Muscle of arm (tissue), 12 donors: ENCODE results near the gene PXDN. TPM values are rescaled to one million over a fixed set of nuclear protein-coding genes. Genes with fewer than 3 reads are reported as not detected.

ENCODE experiments used
- DNase-seq: peaks from one replicate; pipeline ENCODE4 v3.0.0-alpha.2; 2013
- polyA plus RNA-seq, 12 donors: library from polyadenylated mRNA; unstranded; fragments of 120-200 nt; gene quantifications; one replicate each; pipeline ENCODE4 v1.2.1, GENCODE V29; 2013; ENCODE audit not compliant: insufficient read length in 12 of 12

The PXDN gene
- polyA plus RNA-seq, 12 donors, result 130 to 264 (median 161) TPM

DNA sequence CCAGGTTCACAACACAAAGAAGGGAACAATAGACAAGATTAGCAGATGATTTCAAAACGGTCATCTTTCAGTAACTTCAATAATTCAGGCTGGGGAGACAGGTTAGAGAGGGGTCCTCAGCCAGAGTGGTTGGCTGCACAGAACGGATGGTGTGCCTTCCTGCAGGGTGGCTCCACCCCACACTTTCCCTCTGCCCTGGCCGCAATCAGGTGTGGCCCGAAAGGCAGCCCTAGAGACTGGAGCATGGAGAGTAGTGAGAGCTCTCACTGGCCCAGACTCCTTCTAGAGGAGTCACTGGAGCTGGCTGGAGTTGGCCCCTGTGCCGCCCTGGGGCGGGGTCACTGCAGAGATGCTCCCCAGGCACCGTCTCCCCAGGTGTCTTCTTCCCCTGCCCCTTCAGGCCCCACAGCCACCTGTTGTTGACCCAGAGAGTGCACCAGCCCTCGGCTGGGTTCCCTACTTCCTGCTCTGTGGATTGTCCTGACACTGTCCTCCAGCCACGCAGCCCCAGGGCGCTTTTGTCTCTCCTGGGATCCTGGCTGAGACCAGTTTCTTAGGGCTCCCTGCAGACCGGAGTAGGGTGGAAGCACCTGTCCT is 126.8 kb downstream of the PXDN start:
- no peak for DNase-seq

DNA sequence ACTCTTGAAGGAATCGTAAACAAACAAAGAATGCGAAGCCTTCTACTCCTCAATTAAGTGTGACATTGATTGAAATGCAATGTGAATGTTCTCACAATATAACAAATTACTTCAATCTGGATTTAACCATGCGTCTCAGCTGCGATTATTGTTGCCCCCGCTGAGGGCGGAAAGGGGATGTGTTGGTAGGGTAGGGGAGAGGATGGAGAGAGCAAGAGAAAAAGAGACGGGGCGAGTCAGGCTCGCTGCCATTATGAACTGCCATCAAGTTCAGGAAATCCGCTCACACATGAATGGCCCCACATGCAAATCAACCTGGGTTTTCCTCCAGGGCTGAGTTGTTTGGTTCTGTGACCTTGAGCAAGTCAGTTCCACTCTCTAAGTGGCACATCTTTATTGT is 129.8 kb downstream of the PXDN start:
- no peak for DNase-seq

DNA sequence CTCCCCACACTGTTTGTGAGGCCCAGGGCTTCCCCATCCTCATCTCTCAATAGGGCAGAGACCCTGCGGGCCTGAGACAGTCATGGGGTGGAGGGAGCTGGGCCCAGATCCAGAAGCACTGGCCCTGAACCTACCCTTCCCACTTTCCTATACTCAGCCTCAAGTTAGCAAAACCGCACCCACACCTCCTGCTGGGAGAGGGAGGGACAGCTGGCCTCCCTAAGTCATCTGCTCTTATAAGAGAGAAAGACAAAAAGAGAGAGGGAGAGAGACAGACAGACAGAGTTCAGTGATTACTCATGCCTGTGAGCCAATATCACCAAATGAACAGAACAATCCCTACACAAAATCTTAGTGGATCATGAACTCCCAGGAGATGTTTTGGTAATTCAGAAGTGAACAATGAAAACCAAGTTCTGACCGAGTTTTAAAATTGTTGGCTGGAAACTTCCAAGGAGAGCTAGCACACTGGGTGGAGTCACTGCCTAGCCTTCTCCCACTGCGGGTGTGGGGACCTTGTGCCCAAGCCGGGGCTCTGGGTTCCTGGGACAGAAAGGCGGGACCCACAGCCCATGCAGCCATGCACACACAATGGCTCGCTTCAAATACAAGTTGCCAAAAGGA is 130.5 kb downstream of the PXDN start:
- no peak for DNase-seq

DNA sequence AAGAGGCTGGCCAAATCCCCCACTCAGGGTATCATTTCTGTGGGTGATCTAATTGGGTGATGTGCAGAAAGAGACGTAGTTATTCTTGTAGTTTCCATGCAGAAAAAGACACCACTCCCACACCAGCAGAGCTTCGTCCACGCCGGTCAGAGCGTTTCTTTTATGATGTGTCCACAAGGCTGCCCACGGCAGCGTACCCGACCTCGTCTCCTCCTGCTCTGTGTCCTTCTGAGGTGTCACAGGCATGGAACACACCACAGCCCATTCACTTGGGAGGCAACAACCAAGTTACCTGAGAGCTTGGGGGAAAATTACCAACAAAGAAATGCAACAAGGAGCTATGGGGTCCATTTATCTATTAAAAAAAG is 131.3 kb downstream of the PXDN start:
- DNase-seq, result no peak

DNA sequence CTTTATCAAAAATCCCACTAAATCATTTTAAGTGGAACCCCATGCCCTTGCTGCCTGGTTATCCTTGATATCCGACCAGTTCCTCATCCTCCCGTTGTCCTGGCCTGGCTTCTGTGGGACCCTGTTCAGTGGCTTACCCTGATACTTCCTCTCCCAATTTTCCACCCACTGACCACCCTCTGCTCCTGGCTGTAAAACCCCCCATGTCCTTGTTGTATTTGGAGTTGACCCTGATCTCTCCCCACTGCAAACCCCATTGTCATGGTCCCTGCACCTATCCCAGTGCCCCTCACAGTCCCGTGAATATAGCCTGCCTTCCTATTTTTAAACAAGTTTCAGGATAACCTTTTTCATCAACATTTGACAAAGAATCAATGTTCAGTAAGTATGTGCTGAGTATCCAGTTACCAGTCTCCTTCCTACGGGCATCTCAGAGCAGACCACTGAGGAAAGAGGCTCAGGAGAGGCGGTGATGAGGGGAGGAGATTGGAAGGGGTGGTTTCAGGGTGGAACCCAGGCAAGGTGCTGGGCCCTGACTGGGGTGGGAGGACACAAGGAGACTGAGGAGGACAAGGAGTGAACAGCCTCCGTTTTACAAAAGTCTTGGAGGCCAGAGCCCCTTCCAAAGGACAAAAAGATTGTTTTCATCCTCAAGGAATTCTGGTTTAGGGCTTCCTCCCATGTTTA is 131.8 kb downstream of the PXDN start:
- no peak for DNase-seq

DNA sequence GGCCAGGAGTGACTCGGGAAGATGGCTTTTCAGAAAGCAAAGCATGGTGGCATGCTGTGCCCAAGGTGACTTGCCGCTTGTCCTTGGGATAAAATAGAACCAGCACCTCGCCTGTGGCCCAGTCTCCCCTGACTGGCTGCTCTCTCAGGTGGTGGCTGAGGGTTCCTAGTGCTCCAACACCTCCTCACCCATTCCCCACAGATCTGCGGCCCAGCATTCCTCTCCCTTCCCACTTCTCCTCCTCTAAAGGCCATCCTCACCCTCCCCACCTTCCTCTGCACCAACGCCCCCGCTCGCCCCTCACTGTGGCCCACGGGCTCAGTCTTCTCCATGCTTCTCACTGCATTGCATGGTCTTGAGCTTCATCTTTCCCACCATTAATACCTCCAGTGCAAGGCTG is 132.4 kb downstream of the PXDN start:
- no peak for DNase-seq

DNA sequence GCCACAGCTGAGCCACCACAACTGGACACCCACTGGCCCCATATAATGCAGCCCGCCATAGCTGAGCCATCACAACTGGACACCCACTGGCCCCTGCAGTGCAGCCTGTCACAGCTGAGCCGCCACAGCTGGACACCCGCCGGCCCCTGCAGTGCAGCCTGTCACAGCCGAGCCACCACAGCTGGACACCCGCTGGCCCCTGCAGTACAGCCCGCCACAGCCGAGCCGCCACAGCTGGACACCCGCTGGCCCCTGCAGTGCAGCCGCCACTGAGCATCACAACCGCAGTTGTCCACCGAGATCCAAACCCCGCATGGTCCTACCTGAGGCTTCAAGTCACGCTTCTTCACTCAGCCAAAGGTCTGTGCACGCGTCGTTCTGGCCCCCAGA is 134.2 kb downstream of the PXDN start:
- DNase-seq, result no peak

DNA sequence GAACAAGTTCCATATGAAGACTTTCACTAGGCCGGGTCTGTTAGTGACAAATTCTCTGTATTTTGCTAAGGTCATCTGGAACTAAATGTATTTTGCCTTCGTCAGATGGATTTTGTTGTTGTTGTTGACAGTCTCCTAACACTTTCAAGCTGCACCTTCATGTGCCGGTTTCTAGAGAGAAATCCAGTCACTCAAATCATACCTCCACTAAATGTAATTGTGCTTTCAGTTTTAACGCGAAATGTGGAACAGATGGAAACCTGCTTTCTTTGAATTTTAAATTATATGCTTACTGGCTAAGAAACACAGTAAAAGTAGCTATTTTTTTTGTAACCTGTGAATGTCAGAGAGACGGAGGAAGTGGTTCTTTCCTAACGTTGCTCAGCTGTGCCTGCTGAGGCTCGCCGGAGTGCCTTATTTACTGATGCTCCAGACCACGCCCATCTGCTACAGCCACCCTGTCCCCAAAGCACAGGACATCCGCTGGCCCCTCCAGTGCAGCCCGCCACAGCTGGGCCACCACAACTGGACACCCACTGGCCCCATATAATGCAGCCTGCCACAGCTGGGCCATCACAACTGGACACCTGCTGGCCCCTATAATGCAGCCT is 134.7 kb downstream of the PXDN start:
- no peak for DNase-seq

DNA sequence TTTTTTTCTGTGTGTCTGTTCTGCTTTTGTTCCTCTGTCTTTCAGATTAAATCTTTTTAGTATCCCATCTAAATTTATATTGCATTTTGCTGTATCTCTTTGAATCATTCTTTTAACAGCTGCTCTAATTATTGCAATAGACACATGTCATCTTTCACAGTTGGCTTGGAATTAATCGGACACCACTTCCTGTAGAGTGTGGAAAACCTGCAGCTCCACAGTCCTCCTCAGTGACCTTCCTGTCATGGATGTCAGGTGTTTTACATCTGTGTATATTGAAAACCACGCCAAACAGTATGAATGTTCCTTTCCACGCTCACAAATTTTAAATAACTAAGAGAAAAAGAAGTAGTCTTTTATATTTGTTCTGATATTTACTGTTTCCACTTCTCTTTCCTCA is 135.3 kb downstream of the PXDN start:
- no peak for DNase-seq

DNA sequence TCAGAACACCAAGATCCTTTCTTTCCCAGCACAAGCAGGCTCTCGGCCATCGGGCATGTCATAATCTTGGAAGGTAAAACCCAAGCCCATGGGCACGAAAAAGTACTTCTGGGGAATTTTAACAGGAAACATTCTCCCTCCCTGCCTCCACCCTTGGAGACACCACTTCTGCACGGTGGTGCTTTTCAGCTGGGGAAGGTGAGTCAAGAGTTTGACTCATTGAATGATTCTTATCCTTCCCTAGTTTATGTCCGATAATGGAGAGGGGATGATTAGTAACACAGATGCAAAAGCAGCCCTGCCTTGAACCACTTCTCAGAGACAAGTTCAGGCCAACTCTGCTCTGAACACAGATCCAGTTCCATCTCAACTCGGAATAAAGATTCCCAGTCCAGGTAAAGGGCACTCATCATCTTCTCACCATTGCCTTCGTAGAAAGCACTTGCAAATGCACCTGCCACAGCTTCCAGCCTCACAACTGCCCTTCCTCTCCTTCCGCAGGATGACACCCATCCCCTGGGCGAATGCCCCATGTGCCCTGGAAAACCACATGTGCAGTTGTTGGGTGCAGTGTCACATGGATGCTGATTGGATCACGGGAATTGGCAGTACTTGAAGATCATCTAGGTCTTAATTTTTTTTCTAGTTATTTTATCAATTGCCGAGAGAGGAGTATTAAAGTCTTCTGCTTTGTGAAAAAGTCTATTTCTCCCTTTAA is 136.2 kb downstream of the PXDN start:
- DNase-seq, result no peak

DNA sequence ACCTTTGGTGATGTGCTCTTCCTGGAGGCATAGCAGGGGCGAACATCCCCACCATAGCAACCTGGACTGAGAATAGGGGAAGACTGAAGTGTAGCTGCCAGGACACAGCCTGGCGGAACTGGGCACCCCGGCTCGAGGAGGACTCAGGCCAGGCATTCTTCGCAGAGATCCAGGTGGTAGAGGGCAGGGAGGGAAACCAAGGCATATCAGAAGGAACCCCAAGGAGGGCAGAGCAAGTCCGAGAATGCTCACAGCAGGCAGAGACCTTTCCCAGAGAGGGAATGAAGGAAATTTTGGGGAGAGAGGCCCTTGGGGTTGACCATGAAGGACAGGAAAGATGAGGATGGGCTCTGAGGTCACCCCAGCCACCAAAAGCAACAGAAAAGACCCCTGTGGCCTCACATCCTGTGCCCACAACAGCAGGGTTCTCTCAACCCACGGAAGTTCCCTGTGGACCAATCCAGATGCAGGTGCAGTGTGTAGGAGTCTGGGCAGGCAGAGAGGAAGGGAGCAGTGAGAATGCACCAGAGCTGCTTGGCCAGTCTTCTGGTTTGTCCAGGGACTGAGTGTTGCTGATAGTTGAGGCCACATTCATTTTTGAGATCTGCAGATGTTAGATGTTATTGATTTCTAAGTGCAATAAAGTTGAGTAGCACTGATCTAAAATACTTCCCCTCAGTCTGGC is 136.9 kb downstream of the PXDN start:
- no peak for DNase-seq

DNA sequence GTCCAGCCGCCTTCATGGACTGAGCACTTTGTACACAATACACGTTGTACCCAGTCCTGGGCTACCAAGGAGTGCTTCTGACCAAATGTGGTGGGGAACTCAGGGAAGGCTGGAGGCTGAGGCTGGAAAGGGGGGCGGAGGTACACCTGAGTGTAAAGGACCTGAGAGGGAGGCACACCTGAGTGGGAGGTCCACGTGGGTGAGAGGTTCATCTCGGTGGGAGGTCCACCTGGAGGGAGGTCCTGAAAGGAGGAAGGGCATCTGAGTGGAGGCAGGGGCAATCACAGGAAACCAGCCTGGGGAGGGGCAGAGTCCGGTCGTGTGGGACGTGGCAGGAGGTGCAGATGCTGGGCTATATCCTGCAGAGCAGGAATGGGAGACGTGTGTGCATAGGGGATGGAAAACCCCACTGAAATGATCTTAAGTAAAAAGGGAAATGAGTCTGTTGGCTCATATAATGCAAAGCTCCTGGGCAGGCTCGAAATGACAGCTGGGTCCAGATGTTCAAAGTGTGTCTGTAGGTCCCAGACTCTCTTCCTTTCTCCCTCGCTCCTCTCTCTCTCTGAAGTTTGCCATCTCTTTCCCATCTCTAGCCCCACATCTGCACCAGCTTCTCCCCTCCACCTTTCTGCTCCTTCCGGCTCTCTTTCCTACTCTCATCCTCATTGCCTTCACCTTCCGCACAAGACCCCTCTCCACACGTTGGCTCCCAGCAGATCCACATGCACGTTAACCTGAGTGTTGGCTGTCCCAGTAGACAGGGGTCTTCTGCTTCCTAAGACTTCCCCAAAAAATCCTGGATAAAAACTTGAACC is 137.7 kb downstream of the PXDN start:
- no peak for DNase-seq

DNA sequence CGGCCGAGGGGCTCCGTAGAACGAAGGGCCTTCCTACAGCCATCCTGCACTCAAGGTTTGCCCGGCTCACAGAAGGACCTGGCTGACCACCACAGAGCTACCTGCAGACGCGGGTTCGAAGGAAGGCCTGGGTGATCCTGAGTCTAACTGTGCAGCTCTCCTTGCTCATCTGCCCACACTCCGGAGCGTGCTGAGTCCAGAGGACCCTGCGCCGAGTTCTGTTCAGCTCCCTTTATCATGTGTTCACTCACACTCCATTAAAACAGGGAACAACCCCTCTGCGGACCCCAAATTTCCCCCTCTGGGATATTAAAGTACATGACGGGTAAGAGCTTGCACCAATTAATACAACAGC is 138.3 kb downstream of the PXDN start:
- DNase-seq, result no peak

DNA sequence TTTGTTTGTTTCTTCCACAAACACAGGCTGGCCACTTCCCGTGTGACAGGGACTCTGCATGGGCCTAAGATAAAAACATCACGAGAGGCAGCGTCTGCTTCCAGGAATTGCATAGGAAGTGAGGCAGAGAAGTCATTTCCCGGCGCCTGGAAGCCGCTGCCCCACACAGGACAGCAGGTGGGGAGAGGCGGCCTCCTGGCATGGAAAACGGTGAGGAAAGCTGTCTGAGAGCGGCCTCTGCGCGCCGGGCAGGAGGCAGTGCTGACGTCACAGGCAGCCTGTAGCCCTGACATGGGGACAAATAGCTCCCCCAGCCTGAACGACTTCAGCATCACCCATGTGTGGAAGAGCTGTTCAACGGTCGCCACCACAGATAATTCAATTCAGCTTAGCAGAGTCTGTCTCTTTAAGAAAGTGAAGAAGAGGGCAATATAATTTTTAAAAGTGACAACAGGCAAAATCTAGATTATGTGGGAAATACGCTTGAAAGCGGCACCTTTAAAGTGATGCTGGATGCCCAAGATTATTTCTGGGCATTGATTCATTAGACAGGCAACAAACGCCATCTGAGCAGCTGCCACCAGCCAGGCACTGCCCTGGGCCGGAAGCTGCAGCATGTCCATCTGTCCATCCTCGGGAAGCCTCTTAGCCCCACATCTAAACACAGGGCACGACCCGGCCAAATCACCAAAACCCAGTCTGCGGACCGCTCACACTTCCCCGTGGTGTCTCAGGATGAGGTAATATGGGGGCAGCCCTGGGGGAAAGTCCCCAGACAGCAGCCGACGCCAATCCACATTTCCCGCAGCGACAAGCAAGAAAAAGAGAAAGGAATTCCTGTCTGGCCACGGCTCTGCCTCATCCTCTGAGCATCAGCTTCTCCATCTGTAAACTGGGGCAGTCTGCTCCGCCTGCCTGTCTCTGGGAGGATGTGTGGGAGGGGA is 138.9 kb downstream of the PXDN start:
- no peak for DNase-seq

DNA sequence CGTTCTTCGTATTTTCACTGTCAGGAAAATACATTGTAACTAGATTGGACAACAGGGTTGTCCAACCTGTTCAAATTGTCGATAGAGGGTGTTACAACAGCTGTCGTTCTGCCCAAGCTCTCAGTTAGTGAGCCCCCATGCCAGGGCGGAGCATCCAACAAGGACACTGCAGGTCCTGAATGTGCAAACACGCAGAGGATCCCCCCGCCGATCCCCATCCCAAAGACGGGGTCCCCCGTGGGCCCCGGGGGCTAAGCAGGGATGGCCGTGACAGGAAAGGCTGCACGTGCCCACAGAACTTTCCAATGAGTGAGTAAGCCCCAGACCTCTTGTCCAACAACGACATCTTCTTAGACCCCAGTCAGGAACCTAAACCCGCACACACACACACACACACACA is 140.8 kb downstream of the PXDN start:
- DNase-seq, result no peak

DNA sequence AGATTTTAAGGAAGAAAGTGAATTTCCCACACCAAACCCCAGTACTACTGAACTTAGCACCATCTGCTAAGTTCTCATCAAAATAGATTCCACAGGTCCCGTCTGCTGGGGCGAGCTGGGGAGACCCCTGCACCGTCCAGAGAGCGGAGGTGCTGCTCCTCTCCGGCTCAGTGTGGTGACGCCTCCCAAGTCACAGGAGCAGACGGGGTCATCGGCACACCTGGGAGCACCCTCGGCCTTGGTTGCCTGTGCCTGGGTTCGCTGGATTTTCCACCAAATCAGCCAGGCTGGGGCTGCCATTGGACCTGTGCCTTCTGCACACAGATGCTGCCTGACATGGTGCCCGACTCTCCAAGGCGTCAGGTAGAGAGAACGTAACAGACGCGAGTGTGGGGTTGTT is 141.3 kb downstream of the PXDN start:
- no peak for DNase-seq

DNA sequence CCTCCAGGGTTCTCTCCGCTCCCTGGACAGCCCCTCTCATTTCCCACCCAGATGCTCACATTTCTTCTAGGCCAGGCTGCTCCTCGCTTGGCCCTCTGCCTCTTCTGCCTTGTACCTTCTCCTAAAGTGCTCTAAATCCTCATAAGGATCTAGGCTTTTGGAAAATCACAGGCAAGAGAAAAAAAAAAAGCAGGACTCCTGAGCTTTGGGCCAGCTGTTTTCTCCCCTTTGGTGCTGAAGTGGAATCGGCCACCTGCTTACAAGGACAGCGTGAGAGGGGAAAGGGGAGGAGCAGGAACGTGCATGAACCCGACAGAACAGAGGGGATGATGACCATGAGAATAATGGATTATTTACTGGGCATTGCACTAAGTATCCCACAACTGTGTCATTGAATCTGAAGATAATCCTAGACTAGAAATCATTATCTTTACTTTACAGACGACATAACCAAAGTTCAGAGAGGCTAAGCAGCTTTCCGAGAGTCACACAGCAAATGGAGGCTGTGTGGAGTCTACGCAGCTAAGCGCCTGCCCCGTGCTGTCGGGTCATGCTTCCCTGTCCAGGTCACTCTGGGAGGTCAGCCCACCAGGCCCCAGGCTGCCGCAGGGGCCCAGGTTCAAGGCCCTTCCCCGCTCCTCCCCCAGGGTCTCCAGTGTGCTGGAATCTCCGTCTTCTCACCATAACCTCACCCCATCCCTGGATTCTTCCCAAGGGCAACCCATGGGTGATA is 141.9 kb downstream of the PXDN start:
- no peak for DNase-seq

DNA sequence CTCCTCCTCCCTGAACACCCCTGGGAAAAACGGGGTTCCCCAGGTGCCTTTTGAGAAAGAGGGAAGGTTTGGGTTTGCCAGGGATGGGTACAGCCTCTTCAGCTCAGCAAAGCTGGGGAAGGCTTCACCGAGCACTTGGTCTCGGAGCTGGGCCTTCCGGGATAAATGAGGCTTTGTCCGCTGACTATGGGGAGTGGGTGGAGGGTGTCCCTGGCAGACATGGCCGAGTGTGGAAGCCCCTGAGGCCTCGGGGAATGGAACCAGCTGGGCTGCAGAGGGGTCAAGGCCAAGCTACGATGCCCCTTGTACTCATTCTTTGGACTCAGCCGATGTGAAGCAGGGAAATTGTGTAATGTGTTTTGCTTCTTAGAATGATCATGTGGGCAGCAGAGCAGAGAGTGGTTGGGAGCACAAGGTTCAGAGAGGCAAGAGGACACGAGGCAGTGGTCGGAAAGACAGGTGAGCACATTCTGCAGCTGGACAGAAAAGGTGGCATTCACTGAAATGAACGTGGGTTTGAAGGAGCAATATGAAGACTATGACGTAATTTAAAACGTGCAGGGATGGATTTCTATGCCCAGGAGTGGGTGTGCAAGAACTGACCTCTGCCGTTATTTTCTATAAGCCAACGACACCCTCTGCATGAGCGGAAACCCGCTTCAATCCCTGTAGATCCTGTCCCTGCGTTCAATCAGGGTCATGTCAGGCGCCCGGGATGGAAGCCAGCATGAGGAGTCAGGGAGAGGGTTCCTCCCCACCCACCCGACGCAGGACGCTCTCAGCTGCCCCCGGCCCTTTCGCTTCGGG is 142.6 kb downstream of the PXDN start:
- no peak for DNase-seq

DNA sequence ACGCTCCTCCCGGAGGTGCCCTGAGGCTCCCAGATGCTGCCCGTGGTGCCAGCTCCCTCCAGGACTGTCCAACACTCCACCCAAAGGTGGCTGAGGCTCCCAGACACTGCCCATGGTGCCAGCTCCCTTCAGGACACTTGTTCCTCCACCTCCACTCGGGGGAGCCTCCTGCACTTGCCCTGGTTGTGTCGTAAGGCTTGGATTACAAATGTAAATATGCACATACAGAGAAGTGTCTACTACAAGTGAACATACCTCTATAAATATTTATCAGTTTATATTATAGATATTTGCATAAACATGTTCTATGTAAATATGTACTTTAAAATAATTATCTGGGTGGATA is 143.3 kb downstream of the PXDN start:
- no peak for DNase-seq
